CD8-positive, alpha-beta memory T cell (primary cell): ENCODE measurements around the gene ANGPTL4. TPM values are rescaled to one million over a fixed set of nuclear protein-coding genes. Genes with fewer than 3 reads are reported as not detected.
"Not testable (repeated sequence)": the region's sequence is repeated elsewhere in the genome, so short reads cannot be mapped to it uniquely, and the experiment has no call there.

Experiments used
- CTCF ChIA-PET: fragments of 350-600 bp; sonication (Branson Sonifier 250); formaldehyde crosslinking; loops from one replicate; lab custom pipeline; 2021; ENCODE audit warnings: antibody characterized with exemption; lab: Charles Lee
- POLR2A ChIA-PET: fragments of 350-600 bp; sonication (Branson Sonifier 250); formaldehyde crosslinking; loops from one replicate; lab custom pipeline; 2021; ENCODE audit warnings: antibody characterized with exemption; lab: Charles Lee
- DNase-seq, 5 donors: peaks; one replicate each; pipeline versions ENCODE4 v3.0.0 to v3.0.0-alpha.2; 2020 to 2022; ENCODE audit warnings: mixed read lengths in 1 of 5
- H3K27ac ChIP-seq: one replicate; pipeline ENCODE4 v1.7.0; 2013; ENCODE audit warnings: low read depth, mild to moderate bottlenecking, low read length, moderate library complexity
- H3K27me3 ChIP-seq: 2 replicates; pipeline ENCODE4 v1.7.0; 2013; ENCODE audit warnings: low read length, mild to moderate bottlenecking; ENCODE audit not compliant: insufficient read depth, poor library complexity, severe bottlenecking
- H3K36me3 ChIP-seq: 2 replicates; pipeline ENCODE4 v1.7.0; 2013; ENCODE audit warnings: mild to moderate bottlenecking, low read length, moderate library complexity; ENCODE audit not compliant: insufficient read depth
- H3K4me1 ChIP-seq: 2 replicates; pipeline ENCODE4 v1.7.0; 2013; ENCODE audit warnings: mild to moderate bottlenecking, low read length, moderate library complexity; ENCODE audit not compliant: insufficient read depth
- H3K4me3 ChIP-seq: 2 replicates; pipeline ENCODE4 v1.7.0; 2013; ENCODE audit warnings: mild to moderate bottlenecking, low read length
- H3K9me3 ChIP-seq: 2 replicates; pipeline ENCODE4 v1.7.0; 2013; ENCODE audit warnings: mild to moderate bottlenecking, low read length
- H3K27ac Mint-ChIP-seq, 8 donors: one replicate each; pipeline ENCODE4 v1.8.0; 2020 to 2021; ENCODE audit warnings: mixed read lengths in 8 of 8, mild to moderate bottlenecking in 6 of 8, inconsistent platforms in 3 of 8, moderate library complexity in 3 of 8
- H3K27me3 Mint-ChIP-seq, 2 donors: one replicate each; pipeline ENCODE4 v1.8.0; 2020 to 2021; ENCODE audit warnings: mixed read lengths in 2 of 2, mild to moderate bottlenecking in 1 of 2, moderate library complexity in 1 of 2
- H3K36me3 Mint-ChIP-seq, 3 donors: one replicate each; pipeline ENCODE4 v1.8.0; 2020 to 2021; ENCODE audit warnings: mixed read lengths in 3 of 3, inconsistent platforms in 1 of 3, mild to moderate bottlenecking in 1 of 3
- H3K4me1 Mint-ChIP-seq, 3 donors: one replicate each; pipeline ENCODE4 v1.8.0; 2020 to 2021; ENCODE audit warnings: mixed read lengths in 3 of 3, inconsistent platforms in 1 of 3, mild to moderate bottlenecking in 1 of 3
- H3K4me3 Mint-ChIP-seq, 7 donors: one replicate each; pipeline ENCODE4 v1.8.0; 2020 to 2021; ENCODE audit warnings: mixed read lengths in 7 of 7, mild to moderate bottlenecking in 6 of 7, moderate library complexity in 4 of 7, inconsistent platforms in 2 of 7
- H3K9me3 Mint-ChIP-seq, 5 donors: one replicate each; pipeline ENCODE4 v1.8.0; 2020 to 2022; ENCODE audit warnings: mixed read lengths in 5 of 5, mild to moderate bottlenecking in 3 of 5, moderate library complexity in 2 of 5, inconsistent platforms in 1 of 5
- polyA plus RNA-seq: library from polyadenylated mRNA; unstranded; fragments of 300-500 nt; fragmentation: Illumina TruSeq; gene quantifications from one replicate; pipeline ENCODE4 v1.2.3, GENCODE V29; 2021
- total RNA-seq, 2 experiments: library from RNA; stranded (reverse); gene quantifications; one replicate each; pipeline ENCODE4 v1.2.3, GENCODE V29; 2021

The ANGPTL4 gene, protein sequence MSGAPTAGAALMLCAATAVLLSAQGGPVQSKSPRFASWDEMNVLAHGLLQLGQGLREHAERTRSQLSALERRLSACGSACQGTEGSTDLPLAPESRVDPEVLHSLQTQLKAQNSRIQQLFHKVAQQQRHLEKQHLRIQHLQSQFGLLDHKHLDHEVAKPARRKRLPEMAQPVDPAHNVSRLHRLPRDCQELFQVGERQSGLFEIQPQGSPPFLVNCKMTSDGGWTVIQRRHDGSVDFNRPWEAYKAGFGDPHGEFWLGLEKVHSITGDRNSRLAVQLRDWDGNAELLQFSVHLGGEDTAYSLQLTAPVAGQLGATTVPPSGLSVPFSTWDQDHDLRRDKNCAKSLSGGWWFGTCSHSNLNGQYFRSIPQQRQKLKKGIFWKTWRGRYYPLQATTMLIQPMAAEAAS
- total RNA-seq: not detected
- polyA plus RNA-seq: 0.28 TPM

DNA sequence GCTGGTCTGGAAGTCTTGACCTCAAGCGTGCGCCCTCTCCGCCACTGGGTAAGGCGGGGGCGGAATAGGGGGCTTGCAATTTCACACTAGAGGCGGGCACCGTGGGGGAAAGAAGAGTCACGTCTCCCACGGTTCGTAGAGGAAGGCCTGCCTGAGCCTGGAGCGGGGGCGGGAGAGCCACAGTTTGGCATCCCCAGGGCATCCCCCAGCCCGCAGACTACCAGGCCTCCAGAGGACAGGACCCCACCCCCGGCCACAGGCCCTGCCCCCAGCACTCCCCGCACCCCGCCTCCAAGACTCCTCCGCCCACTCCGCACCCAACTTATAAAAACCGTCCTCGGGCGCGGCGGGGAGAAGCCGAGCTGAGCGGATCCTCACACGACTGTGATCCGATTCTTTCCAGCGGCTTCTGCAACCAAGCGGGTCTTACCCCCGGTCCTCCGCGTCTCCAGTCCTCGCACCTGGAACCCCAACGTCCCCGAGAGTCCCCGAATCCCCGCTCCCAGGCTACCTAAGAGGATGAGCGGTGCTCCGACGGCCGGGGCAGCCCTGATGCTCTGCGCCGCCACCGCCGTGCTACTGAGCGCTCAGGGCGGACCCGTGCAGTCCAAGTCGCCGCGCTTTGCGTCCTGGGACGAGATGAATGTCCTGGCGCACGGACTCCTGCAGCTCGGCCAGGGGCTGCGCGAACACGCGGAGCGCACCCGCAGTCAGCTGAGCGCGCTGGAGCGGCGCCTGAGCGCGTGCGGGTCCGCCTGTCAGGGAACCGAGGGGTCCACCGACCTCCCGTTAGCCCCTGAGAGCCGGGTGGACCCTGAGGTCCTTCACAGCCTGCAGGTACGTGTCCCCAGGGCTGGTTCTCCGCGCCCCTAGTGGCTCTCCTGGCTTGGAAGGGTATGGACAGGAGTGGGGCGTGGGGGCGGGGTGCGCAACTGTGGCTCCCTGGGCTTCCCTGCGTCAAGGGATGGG, at the start of gene ANGPTL4:
TSS of gene ANGPTL4 (plus strand) at position 353 of the 969 bp plus-strand sequence. CDS start at position 520, 167 bp downstream.
- H3K9me3 ChIP-seq: no peaks in the 10 kb centered on the region
- H3K4me3 Mint-ChIP-seq: peak within 1 kb of the TSS; percentile 2 to 91 (median 84)
- H3K36me3 Mint-ChIP-seq: no peaks in the 10 kb centered on the region
- no peak within 1 kb of the TSS for H3K27ac ChIP-seq
- H3K4me3 ChIP-seq: peak within 1 kb of the TSS; percentile 26
- ChIA-PET CTCF (interaction anchor here (1.0 to 1.1 kb wide), 2 partner anchors 34 to 50 kb away, joined by 3 read pairs; no protein-coding TSS in a partner anchor), POLR2A (interaction anchor here (0.6 to 1.0 kb wide), 2 partner anchors 70 to 269 kb away, joined by 3 read pairs; no protein-coding TSS in a partner anchor)
- peaks cover 4 to 15% (median 14%) of the 10 kb centered on the region in 3 donors for H3K4me1 Mint-ChIP-seq
- DNase-seq: peak in 4 of 5 donors; percentile 13 to 58 (median 30)
- no peaks in the 10 kb centered on the region for H3K9me3 Mint-ChIP-seq
- peaks cover 12% of the 10 kb centered on the region for H3K27me3 ChIP-seq
- peaks cover 29 to 53% of the 10 kb centered on the region in 2 donors for H3K27me3 Mint-ChIP-seq
- no peaks in the 10 kb centered on the region for H3K36me3 ChIP-seq
- peak within 1 kb of the TSS in 4 of 8 donors; percentile 28 to 92 (median 53) for H3K27ac Mint-ChIP-seq
- H3K4me1 ChIP-seq: peaks cover 5% of the 10 kb centered on the region

DNA sequence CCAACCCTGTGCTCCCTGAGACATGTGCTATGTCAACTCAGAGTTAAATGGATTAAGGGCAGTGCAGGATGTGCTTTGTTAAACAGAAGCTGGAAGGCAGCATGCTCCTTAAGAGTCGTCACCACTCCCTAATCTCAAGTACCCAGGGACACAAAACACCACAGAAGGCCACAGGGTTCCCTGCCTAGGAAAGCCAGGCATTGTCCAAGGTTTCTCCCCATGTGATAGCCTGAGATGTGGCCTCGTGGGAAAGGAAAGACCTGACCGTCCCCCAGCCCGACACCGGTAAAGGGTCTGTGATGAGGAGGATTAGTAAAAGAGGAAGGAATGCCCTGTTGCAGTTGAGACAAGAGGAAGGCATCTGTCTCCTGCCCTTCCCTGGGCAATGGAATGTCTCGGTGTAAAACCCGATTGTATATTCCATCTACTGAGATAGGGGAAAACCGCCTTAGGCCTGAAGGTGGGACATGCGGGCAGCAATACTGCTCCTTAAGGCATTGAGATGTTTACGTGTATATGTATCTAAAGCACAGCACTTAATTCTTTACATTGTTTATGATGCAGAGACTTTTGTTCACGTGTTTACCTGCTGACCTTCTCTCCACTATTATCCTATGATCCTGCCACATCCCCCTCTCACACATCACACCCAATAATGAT, 48.8 kb upstream of the ANGPTL4 start:
- H3K27me3 ChIP-seq, H3K9me3 Mint-ChIP-seq, H3K27me3 Mint-ChIP-seq, H3K4me1 ChIP-seq, H3K27ac ChIP-seq, POLR2A ChIA-PET, H3K27ac Mint-ChIP-seq, CTCF ChIA-PET, H3K4me3 ChIP-seq, DNase-seq, H3K9me3 ChIP-seq: not testable (repeated sequence)
- Mint-ChIP-seq H3K36me3 (peaks cover 0 to 53% (median 4%) of the 10 kb centered on the region in 3 donors), H3K4me3 (peak overlapping the region in 1 of 7 donors; percentile 60), H3K4me1 (peaks cover 3 to 18% (median 10%) of the 10 kb centered on the region in 3 donors)
- H3K36me3 ChIP-seq: peaks cover 11% of the 10 kb centered on the region

DNA sequence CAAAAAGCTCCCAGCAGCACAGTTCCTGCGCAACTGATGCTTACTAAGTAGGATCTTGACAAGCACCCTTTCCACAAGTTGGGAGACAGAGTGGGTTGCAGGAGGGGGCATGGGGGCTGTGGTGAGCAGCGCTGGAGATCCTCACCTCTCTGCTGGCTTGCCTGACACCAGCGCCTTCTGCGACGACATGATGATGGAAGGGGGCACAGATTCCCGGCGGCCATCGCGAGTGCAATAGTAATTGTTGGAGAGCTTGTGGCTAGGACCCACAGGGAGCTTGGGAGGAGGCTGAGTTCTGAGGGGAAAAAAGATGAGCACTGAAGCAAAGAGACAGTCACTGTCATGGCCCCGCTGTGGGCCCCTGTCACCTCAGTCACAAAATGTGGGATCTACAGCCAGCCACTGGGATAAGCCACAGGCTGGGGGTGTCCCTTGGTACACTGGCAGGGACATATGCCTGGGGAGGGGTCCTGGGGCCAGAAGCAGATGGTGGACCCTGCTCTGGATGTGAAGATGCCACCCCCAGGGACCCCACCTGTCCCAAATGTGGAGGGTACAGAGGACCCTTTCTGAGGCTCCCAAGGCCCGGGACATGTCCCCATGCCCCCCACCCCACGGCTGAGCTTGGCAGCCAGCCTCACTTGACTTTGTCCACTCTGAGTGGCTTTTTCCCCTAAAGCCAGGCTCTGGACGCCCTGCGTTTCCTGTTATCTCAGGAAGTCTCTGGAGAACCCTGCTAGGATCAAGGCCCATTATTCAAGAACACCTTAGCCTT, 47.4 kb upstream of the ANGPTL4 start:
- no peaks in the 10 kb centered on the region for H3K27me3 Mint-ChIP-seq
- H3K27ac ChIP-seq: no peak overlapping the region
- ChIA-PET CTCF (interaction anchor here (0.7 kb wide), 1 partner anchor 70 kb away, joined by 4 read pairs; no protein-coding TSS in a partner anchor), POLR2A (interaction anchor here (0.6 kb wide), 2 partner anchors 20 to 139 kb away, joined by 3 read pairs; no protein-coding TSS in a partner anchor)
- no peaks in the 10 kb centered on the region for H3K9me3 Mint-ChIP-seq
- H3K27ac Mint-ChIP-seq: no peak overlapping the region
- H3K36me3 Mint-ChIP-seq: peaks cover 0 to 52% (median 4%) of the 10 kb centered on the region in 3 donors
- peaks cover 9 to 29% (median 18%) of the 10 kb centered on the region in 3 donors for H3K4me1 Mint-ChIP-seq
- peaks cover 11% of the 10 kb centered on the region for H3K36me3 ChIP-seq
- H3K4me1 ChIP-seq: peaks cover 15% of the 10 kb centered on the region
- no peaks in the 10 kb centered on the region for H3K9me3 ChIP-seq
- H3K27me3 ChIP-seq: no peaks in the 10 kb centered on the region
- H3K4me3 ChIP-seq: no peak overlapping the region
- DNase-seq: no peak
- H3K4me3 Mint-ChIP-seq: no peak overlapping the region

DNA sequence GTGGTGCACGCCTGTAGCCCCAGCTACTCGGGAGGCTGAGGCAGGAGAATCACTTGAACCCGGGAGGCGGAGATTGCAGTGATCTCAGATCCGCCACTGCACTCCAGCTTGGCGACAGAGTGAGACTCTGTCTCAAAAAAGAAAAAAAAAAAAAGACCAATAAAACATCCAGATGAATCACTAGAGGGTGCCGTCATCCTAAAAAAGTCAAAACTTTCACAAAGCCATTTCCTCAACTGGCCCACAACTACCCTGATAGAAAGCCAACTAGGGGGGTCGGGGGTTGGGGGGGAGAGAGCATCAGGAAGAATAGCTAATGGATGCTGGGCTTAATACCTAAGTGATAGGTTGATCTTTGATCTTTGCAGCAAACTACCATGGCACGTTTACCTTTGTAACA, 45.1 kb upstream of the ANGPTL4 start:
- POLR2A ChIA-PET: interaction anchor here (0.6 to 0.7 kb wide), 2 partner anchors 621 to 796 kb away, joined by 3 to 5 read pairs; partner anchors contain the start of gene MCOLN1

DNA sequence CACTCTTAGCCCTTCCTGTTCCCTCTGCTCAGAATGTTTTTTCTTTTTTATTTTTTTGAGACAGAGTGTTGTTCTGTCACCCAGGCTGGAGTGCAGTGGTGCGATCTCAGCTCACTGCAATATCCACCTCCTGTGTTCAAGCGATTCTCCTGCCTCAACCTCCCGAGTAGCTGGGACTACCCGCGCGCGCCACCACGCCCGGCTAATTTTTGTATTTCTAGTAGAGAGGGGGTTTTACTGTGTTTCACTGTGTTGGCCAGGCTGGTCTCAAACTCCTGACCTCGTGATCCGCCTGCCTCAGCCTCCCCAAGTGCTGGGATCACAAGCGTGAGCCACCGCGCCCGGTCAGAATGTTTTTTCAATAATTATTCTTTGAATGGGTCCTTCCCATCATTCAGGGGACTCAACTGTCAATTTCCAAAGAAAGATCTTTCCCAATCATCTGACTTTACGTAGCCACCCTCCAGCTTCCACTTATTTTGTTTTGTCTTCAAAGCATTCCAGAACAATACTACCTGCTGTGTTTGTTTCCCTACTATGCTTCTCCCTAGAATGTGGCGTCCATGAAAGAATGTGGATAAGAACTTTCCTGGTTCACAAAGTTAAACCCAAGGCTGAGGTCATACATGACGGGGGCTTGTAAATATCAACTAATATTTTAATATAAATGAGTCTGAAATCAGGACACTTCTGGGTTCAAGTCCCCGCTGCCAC, 44.0 kb upstream of the ANGPTL4 start:
- Histone ChIP-seq H3K4me3 (peak overlapping the region; percentile 98), H3K27ac (peak overlapping the region; percentile 95), H3K9me3 (no peaks in the 10 kb centered on the region), H3K4me1 (peaks cover 33% of the 10 kb centered on the region), H3K27me3 (no peaks in the 10 kb centered on the region), H3K36me3 (peaks cover 12% of the 10 kb centered on the region)
- peak overlapping the region; percentile 77 to 100 (median 99) for H3K27ac Mint-ChIP-seq
- H3K27me3 Mint-ChIP-seq: no peaks in the 10 kb centered on the region
- H3K4me3 Mint-ChIP-seq: peak overlapping the region; percentile 94 to 98 (median 96)
- POLR2A ChIA-PET: interaction anchor here (0.6 kb wide), 1 partner anchor 690 kb away, joined by 10 read pairs; no protein-coding TSS in a partner anchor
- peaks cover 22 to 52% (median 33%) of the 10 kb centered on the region in 3 donors for H3K4me1 Mint-ChIP-seq
- H3K36me3 Mint-ChIP-seq: peaks cover 0 to 49% (median 4%) of the 10 kb centered on the region in 3 donors
- CTCF ChIA-PET: no interaction called here
- no peak for DNase-seq
- H3K9me3 Mint-ChIP-seq: no peaks in the 10 kb centered on the region

More for the DNA sequence above, 45.1 kb upstream of the ANGPTL4 start:
- Mint-ChIP-seq H3K27ac (peak overlapping the region in 2 of 8 donors; percentile 30 to 75), H3K4me3 (peak overlapping the region in 6 of 7 donors; percentile 34 to 84 (median 50)), H3K36me3 (peaks cover 0 to 56% (median 4%) of the 10 kb centered on the region in 3 donors), H3K4me1 (peaks cover 22 to 51% (median 33%) of the 10 kb centered on the region in 3 donors)
- H3K4me1 ChIP-seq: peaks cover 32% of the 10 kb centered on the region
- H3K9me3 Mint-ChIP-seq, H3K9me3 ChIP-seq, H3K27ac ChIP-seq, H3K27me3 ChIP-seq, DNase-seq, H3K4me3 ChIP-seq, CTCF ChIA-PET, H3K27me3 Mint-ChIP-seq: not testable (repeated sequence)
- H3K36me3 ChIP-seq: peaks cover 16% of the 10 kb centered on the region

DNA sequence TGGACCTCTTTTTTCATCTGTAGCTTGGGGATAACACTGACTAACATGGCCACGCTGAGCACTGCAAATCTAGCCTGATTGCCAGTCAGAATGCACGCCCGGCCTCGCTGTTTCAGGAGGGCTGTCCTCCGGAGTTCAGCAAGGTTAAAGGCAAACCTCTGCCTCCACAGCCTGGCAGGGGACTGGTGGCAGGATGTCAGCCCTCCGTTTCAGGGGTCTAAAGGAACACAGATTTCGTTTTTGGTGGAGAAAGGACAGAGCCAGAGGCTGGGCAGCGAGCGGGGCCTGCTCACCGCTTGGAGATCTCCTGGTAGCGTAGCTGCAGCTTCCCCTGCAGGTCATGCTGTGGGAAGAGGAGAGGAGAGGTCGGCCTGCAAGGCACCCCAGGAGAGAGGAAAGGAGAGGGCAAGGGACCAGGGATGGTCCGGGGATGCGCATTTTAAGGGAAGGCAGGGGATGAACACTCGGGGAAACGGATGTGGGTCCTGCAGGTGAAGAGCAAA, 43.3 kb upstream of the ANGPTL4 start:
- Histone ChIP-seq H3K4me3 (peak overlapping the region; percentile 98), H3K4me1 (peaks cover 33% of the 10 kb centered on the region), H3K36me3 (peaks cover 6% of the 10 kb centered on the region), H3K9me3 (no peaks in the 10 kb centered on the region), H3K27me3 (no peaks in the 10 kb centered on the region), H3K27ac (peak overlapping the region; percentile 95)
- H3K36me3 Mint-ChIP-seq: peaks cover 0 to 44% (median 1%) of the 10 kb centered on the region in 3 donors
- no peak for DNase-seq
- H3K27ac Mint-ChIP-seq: peak overlapping the region; percentile 97 to 100 (median 99)
- H3K4me3 Mint-ChIP-seq: peak overlapping the region; percentile 94 to 98 (median 96)
- peaks cover 22 to 52% (median 33%) of the 10 kb centered on the region in 3 donors for H3K4me1 Mint-ChIP-seq
- ChIA-PET CTCF (interaction anchor here (0.5 to 1.3 kb wide), 2 partner anchors 14 to 45 kb away, joined by 4 to 5 read pairs; no protein-coding TSS in a partner anchor), POLR2A (interaction anchor here (0.6 to 1.0 kb wide), 2 partner anchors 51 to 691 kb away, joined by 4 to 10 read pairs; no protein-coding TSS in a partner anchor)
- no peaks in the 10 kb centered on the region for H3K9me3 Mint-ChIP-seq
- H3K27me3 Mint-ChIP-seq: no peaks in the 10 kb centered on the region
